HG03064 (cell line): Measurements from ENCODE around the gene MS4A6E.
"Not testable (repeated sequence)": the region's sequence is repeated elsewhere in the genome, so short reads cannot be mapped to it uniquely, and the experiment has no call there.

Experiments
- ATAC-seq: cut with Tn5 transposase; IDR thresholded peaks from one replicate; pipeline ENCODE4 v1.9.1; 2021; ENCODE audit warnings: low read depth; ENCODE audit not compliant: unreplicated experiment

Gene MS4A6E

GRCh38 chr11:60326955-60327354 lies at the start of gene MS4A6E:
TSS of gene MS4A6E (plus strand) at chr11:60327255. CDS start at chr11:60334896, 7,641 bp downstream.
- ATAC-seq, result no peak

GRCh38 chr11:60280412-60280811 lies 46.6 kb upstream of the MS4A6E start, which contains the start of gene MS4A4A:
TSS of gene MS4A4A (plus strand) at chr11:60280666. CDS start at chr11:60280676, 10 bp downstream.
- no peak for ATAC-seq

GRCh38 chr11:60281485-60281884 lies 45.6 kb upstream of the MS4A6E start:
- ATAC-seq, result no peak

- no peak for ATAC-seq
These were observed 44.8 kb upstream of the MS4A6E start for GRCh38 chr11:60282286-60282685.

- ATAC-seq, result not testable (repeated sequence)
These were observed 41.5 kb upstream of the MS4A6E start for GRCh38 chr11:60285411-60286126.

- ATAC-seq, result no peak
These were observed 38.5 kb upstream of the MS4A6E start for GRCh38 chr11:60288531-60288930.

- ATAC-seq, result no peak
These were observed 34.9 kb upstream of the MS4A6E start for GRCh38 chr11:60292145-60292544.

GRCh38 chr11:60301178-60301577 lies 25.9 kb upstream of the MS4A6E start:
- no peak for ATAC-seq

GRCh38 chr11:60301884-60302283 lies 25.2 kb upstream of the MS4A6E start:
- not testable (repeated sequence) for ATAC-seq

GRCh38 chr11:60303661-60304060 lies 23.4 kb upstream of the MS4A6E start:
- ATAC-seq, result no peak

GRCh38 chr11:60305906-60306619 lies 21.0 kb upstream of the MS4A6E start:
- no peak for ATAC-seq

GRCh38 chr11:60307507-60308195 lies 19.4 kb upstream of the MS4A6E start:
- no peak for ATAC-seq

- no peak for ATAC-seq
These were observed 16.6 kb upstream of the MS4A6E start for GRCh38 chr11:60310407-60310998.

- ATAC-seq, result no peak
These were observed 12.3 kb upstream of the MS4A6E start for GRCh38 chr11:60314635-60315321.

- no peak for ATAC-seq
These were observed 11.2 kb upstream of the MS4A6E start for GRCh38 chr11:60315871-60316270.

- ATAC-seq, result no peak
These were observed 10.7 kb upstream of the MS4A6E start for GRCh38 chr11:60316317-60316716.

GRCh38 chr11:60318726-60319125 lies 8.3 kb upstream of the MS4A6E start:
- ATAC-seq, result no peak

GRCh38 chr11:60321051-60321450 lies 6.0 kb upstream of the MS4A6E start:
- no peak for ATAC-seq

- ATAC-seq, result no peak
These were observed 1.4 kb downstream of the MS4A6E start for GRCh38 chr11:60328460-60328859.

GRCh38 chr11:60332846-60333245 lies 5.8 kb downstream of the MS4A6E start:
- no peak for ATAC-seq
